Keratinocyte (primary cell): ENCODE data around the gene PDS5B. TPM values are rescaled to one million over a fixed set of nuclear protein-coding genes. Genes with fewer than 3 reads are reported as not detected.
"Not testable (repeated sequence)": the region's sequence is repeated elsewhere in the genome, so short reads cannot be mapped to it uniquely, and the experiment has no call there.

Experiments used
- DNase-seq: peaks from one replicate; pipeline ENCODE4 v3.0.0-alpha.2; 2011; ENCODE audit warnings: low read depth, missing footprints, low spot score
- FAIRE-seq: peaks from 2 replicates; lab custom pipeline; 2011; peaks lifted over from hg19 to GRCh38; lab: Jason Lieb, UNC
- H2AFZ ChIP-seq: 2 replicates; pipeline ENCODE4 v1.6.0; 2012; ENCODE audit warnings: low read length, control low read depth, inconsistent platforms; ENCODE audit not compliant: control insufficient read depth
- H3K27ac ChIP-seq: 2 replicates; pipeline ENCODE4 v1.5.1; 2011; ENCODE audit warnings: low read length; ENCODE audit not compliant: control insufficient read depth, insufficient read depth
- H3K27me3 ChIP-seq: 3 replicates; pipeline ENCODE4 v1.6.0; 2011; ENCODE audit warnings: low read length; ENCODE audit not compliant: control insufficient read depth, insufficient read depth; ENCODE audit errors: extremely low read depth
- H3K36me3 ChIP-seq, 2 experiments: 2 replicates in 1 of 2; 3 replicates in 1 of 2; pipeline ENCODE4 v1.5.1; 2011; ENCODE audit warnings: low read length in 2 of 2, mild to moderate bottlenecking in 1 of 2; ENCODE audit not compliant: control insufficient read depth in 2 of 2, insufficient read depth in 2 of 2; ENCODE audit errors: extremely low read depth in 1 of 2
- H3K4me1 ChIP-seq: 3 replicates; pipeline ENCODE4 v1.5.1; 2011; ENCODE audit warnings: low read length; ENCODE audit not compliant: control insufficient read depth, insufficient read depth; ENCODE audit errors: extremely low read depth
- H3K4me2 ChIP-seq: 3 replicates; pipeline ENCODE4 v1.6.0; 2011; ENCODE audit warnings: low read depth, low read length; ENCODE audit not compliant: control insufficient read depth, insufficient read depth; ENCODE audit errors: extremely low read depth
- H3K4me3 ChIP-seq, 3 experiments: fragments of 200-600 bp in 1 of 3; sonication (generic) in 1 of 3; 2 replicates in 2 of 3; 3 replicates in 1 of 3; pipeline ENCODE4 v1.5.1; 2011 to 2016; ENCODE audit warnings: low read length in 3 of 3, mild to moderate bottlenecking in 3 of 3, control low read depth in 2 of 3, inconsistent platforms in 1 of 3, low read depth in 1 of 3, mixed read lengths in 1 of 3, mixed run types in 1 of 3, moderate library complexity in 1 of 3; ENCODE audit not compliant: control insufficient read depth in 2 of 3, insufficient read depth in 2 of 3; ENCODE audit errors: extremely low read depth in 1 of 3
- H3K79me2 ChIP-seq: 2 replicates; pipeline ENCODE4 v1.6.0; 2012; ENCODE audit warnings: low read length; ENCODE audit not compliant: control insufficient read depth, insufficient read depth
- H3K9ac ChIP-seq: 3 replicates; pipeline ENCODE4 v1.6.0; 2011; ENCODE audit warnings: low read length; ENCODE audit not compliant: control insufficient read depth, insufficient read depth; ENCODE audit errors: extremely low read depth
- H3K9me1 ChIP-seq: 3 replicates; pipeline ENCODE4 v1.6.0; 2011; ENCODE audit warnings: low read length; ENCODE audit not compliant: control insufficient read depth, insufficient read depth; ENCODE audit errors: extremely low read depth
- H3K9me3 ChIP-seq: 2 replicates; pipeline ENCODE4 v1.5.1; 2012; ENCODE audit warnings: low read depth, low read length; ENCODE audit not compliant: control insufficient read depth
- H4K20me1 ChIP-seq: 3 replicates; pipeline ENCODE4 v1.6.0; 2011; ENCODE audit warnings: low read length; ENCODE audit not compliant: control insufficient read depth, insufficient read depth; ENCODE audit errors: extremely low read depth
- EZH2 ChIP-seq: IDR thresholded peaks from one replicate; pipeline ENCODE4 v1.6.1; 2012; ENCODE audit warnings: inconsistent platforms, mild to moderate bottlenecking, low read length, moderate library complexity
- dilution Hi-C: fragments of 300-500 bp; cut with MboI; formaldehyde crosslinking; loops from one replicate; pipeline ENCODE4 v1.7.0; 2020; ENCODE audit warnings: low sequenced_read_pairs; ENCODE audit not compliant: extremely low pct_ligation_motif_present
- polyA plus RNA-seq, 5 experiments: library from polyadenylated mRNA; depleted of rRNA in 3 of 5; stranded (reverse) in 3 of 5; stranded (forward) in 1 of 5; unstranded in 1 of 5; fragments of >200 nt; gene quantifications; 1 replicate in 1 of 5; 2 replicates in 3 of 5; 3 replicates in 1 of 5; pipeline versions ENCODE4 v1.2.1 to v1.2.3, GENCODE V29; 2011 to 2012; ENCODE audit warnings: missing spikeins in 2 of 5, low read depth in 1 of 5, low replicate concordance in 1 of 5
- TF ChIP-seq, protein P1 (sequence below), 3 experiments: IDR thresholded peaks in 1 of 3; conservative IDR thresholded peaks in 1 of 3; optimal IDR thresholded peaks in 1 of 3; 2 replicates in 2 of 3; 3 replicates in 1 of 3; pipeline versions ENCODE3 to v1.5.1; 2011; ENCODE audit warnings: low read length in 3 of 3, mild to moderate bottlenecking in 3 of 3, moderate library complexity in 2 of 3, control low read depth in 1 of 3, inconsistent platforms in 1 of 3; ENCODE audit not compliant: insufficient read depth in 2 of 3; ENCODE audit errors: extremely low read depth in 1 of 3

Gene PDS5B
- polyA plus RNA-seq, 1 donor (not counting 4 experiments of a cell fraction or from before 2014, with no cell fraction given), result 6.9 TPM

DNA sequence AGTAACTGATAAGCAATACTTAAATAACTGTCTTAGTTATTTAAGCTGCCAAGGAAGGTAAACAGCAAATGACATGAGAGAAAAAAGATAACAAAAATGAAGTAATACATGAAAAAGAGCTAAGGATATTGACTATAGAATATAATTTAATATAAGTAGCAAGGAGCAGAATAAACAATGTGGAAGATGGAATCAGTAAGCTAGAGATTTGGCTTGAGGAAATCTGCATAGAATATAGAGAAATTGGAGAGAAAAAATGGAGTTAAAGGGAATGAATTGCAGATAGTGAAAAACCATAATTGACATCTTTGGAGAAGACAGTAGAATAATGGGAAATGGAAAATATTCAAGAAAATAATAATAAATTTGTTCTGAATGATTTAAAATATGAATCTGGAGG, 127.1 kb downstream of the PDS5B start:
- H3K9ac ChIP-seq, result no peak overlapping the region
- FAIRE-seq (no peak), DNase-seq (no peak)
- no peaks in the 10 kb centered on the region for H3K27me3 ChIP-seq
- dilution Hi-C loops, result no loop called here
- H3K4me3 ChIP-seq, result no peak overlapping the region
- no peaks in the 10 kb centered on the region for H3K9me3 ChIP-seq
- H3K36me3 ChIP-seq, result peaks cover 0 to 4% of the 10 kb centered on the region in 2 experiments
- H3K4me1 ChIP-seq, result no peaks in the 10 kb centered on the region
- no peak overlapping the region for H2AFZ ChIP-seq
- no peak overlapping the region for H3K4me2 ChIP-seq
- no peak overlapping the region for H3K27ac ChIP-seq
- no peaks in the 10 kb centered on the region for H3K79me2 ChIP-seq
- H3K9me1 ChIP-seq, result no peaks in the 10 kb centered on the region
- no peak for TF ChIP-seq EZH2
- TF ChIP-seq, protein P1, sequence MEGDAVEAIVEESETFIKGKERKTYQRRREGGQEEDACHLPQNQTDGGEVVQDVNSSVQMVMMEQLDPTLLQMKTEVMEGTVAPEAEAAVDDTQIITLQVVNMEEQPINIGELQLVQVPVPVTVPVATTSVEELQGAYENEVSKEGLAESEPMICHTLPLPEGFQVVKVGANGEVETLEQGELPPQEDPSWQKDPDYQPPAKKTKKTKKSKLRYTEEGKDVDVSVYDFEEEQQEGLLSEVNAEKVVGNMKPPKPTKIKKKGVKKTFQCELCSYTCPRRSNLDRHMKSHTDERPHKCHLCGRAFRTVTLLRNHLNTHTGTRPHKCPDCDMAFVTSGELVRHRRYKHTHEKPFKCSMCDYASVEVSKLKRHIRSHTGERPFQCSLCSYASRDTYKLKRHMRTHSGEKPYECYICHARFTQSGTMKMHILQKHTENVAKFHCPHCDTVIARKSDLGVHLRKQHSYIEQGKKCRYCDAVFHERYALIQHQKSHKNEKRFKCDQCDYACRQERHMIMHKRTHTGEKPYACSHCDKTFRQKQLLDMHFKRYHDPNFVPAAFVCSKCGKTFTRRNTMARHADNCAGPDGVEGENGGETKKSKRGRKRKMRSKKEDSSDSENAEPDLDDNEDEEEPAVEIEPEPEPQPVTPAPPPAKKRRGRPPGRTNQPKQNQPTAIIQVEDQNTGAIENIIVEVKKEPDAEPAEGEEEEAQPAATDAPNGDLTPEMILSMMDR (optimal IDR thresholded peaks at IDR 0.05 in 1 of 3, IDR thresholded peaks at IDR 0.05 in 1 of 3, conservative IDR thresholded peaks at IDR 0.05 in 1 of 3; ENCODE audit: extremely low read depth in 1 of 3, insufficient read depth in 2 of 3, low read length in 3 of 3), result no peak
- no peaks in the 10 kb centered on the region for H4K20me1 ChIP-seq

DNA sequence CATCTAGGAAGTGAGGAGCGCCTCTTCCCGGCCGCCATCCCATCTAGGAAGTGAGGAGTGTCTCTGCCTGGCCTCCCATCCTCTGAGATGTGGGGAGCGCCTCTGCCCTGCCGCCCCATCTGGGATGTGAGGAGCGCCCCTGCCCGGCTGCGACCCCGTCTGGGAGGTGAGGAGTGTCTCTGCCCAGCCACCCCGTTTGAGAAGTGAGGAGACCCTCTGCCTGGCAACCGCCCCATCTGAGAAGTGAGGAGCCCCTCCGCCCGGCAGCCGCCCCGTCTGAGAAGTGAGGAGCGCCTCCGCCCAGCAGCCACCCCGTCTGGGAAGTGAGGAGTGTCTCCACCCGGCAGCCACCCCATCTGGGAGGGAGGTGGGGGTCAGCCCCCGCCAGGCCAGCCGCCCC, 129.9 kb downstream of the PDS5B start:
- H3K9ac ChIP-seq, DNase-seq, H3K4me3 ChIP-seq, H3K27ac ChIP-seq, H3K79me2 ChIP-seq, H4K20me1 ChIP-seq, H3K9me3 ChIP-seq, H3K27me3 ChIP-seq, H3K9me1 ChIP-seq, H3K36me3 ChIP-seq, H3K4me1 ChIP-seq, H2AFZ ChIP-seq, H3K4me2 ChIP-seq, dilution Hi-C loops, FAIRE-seq: not testable (repeated sequence)

DNA sequence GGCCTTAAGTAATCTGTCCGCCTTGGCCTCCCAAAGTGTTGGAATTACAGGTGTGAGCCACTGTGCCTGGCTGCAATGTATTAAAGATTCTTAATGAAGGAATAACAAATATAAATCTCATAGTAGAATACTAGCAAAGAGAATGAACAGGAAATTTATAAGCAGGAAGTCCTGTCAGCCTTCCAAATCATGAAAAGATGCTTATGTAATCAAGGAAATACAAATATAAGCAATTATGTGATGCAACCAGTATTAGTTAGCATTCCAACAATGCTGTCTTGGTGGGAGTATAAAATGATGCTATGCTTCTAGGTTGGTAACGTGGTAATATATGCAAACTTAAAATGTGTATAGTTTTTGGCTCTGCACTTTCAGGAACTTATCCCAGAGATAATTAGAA, 133.8 kb downstream of the PDS5B start:
- Histone ChIP-seq H3K79me2 (no peaks in the 10 kb centered on the region), H3K4me2 (no peak overlapping the region), H3K27ac (no peak overlapping the region), H2AFZ (no peak overlapping the region), H3K27me3 (no peaks in the 10 kb centered on the region), H3K4me1 (no peaks in the 10 kb centered on the region), H4K20me1 (no peaks in the 10 kb centered on the region), H3K36me3 (peaks cover 0 to 2% of the 10 kb centered on the region in 2 experiments), H3K4me3 (no peak overlapping the region), H3K9ac (no peak overlapping the region), H3K9me1 (no peaks in the 10 kb centered on the region), H3K9me3 (no peaks in the 10 kb centered on the region)
- no peak for TF ChIP-seq EZH2
- TF ChIP-seq, protein P1 (optimal IDR thresholded peaks at IDR 0.05 in 1 of 3, IDR thresholded peaks at IDR 0.05 in 1 of 3, conservative IDR thresholded peaks at IDR 0.05 in 1 of 3; ENCODE audit: extremely low read depth in 1 of 3, insufficient read depth in 2 of 3, low read length in 3 of 3), result no peak
- dilution Hi-C loops, result no loop called here
- FAIRE-seq (no peak), DNase-seq (no peak)
